ENCODE results near the gene ATP6V1G2.
A peak's percentile ranks its signal among the peaks of the same experiment; 100 is the strongest.

Gene ATP6V1G2

GRCh38 chr6:31574106-31575061 is 28.0 kb upstream of the ATP6V1G2 start:
- no peaks in the 10 kb centered on the region for H3K9me3 ChIP-seq (ENCODE audit: control insufficient read depth in 1 of 2, low read length in 2 of 2)
- H3K4me1 ChIP-seq (ENCODE audit: control insufficient read depth in 1 of 2, insufficient read depth in 2 of 2, low read length in 2 of 2) = no peaks in the 10 kb centered on the region
- H3K27me3 ChIP-seq (ENCODE audit: low read depth, low read length) = no peaks in the 10 kb centered on the region
- no peaks in the 10 kb centered on the region for H3K36me3 ChIP-seq (ENCODE audit: control insufficient read depth in 1 of 2, insufficient read depth in 2 of 2, low read length in 2 of 2)
- no peak overlapping the region for H3K4me3 ChIP-seq (ENCODE audit: low read depth in 1 of 2, low read length in 2 of 2)
- H3K27ac ChIP-seq (ENCODE audit: low read length) = no peak overlapping the region

- H3K4me3 ChIP-seq (ENCODE audit: low read depth in 1 of 2, low read length in 2 of 2) = no peak overlapping the region
- no peaks in the 10 kb centered on the region for H3K36me3 ChIP-seq (ENCODE audit: control insufficient read depth in 1 of 2, insufficient read depth in 2 of 2, low read length in 2 of 2)
- H3K4me1 ChIP-seq (ENCODE audit: control insufficient read depth in 1 of 2, insufficient read depth in 2 of 2, low read length in 2 of 2) = no peaks in the 10 kb centered on the region
- H3K27ac ChIP-seq (ENCODE audit: low read length) = no peak overlapping the region
- H3K27me3 ChIP-seq (ENCODE audit: low read depth, low read length) = no peaks in the 10 kb centered on the region
- no peaks in the 10 kb centered on the region for H3K9me3 ChIP-seq (ENCODE audit: control insufficient read depth in 1 of 2, low read length in 2 of 2)
Measured at GRCh38 chr6:31573239-31574105, 27.1 kb upstream of the ATP6V1G2 start.

- Histone ChIP-seq H3K27me3 (ENCODE audit: low read depth, low read length) (no peaks in the 10 kb centered on the region), H3K4me1 (ENCODE audit: control insufficient read depth in 1 of 2, insufficient read depth in 2 of 2, low read length in 2 of 2) (no peaks in the 10 kb centered on the region), H3K27ac (ENCODE audit: low read length) (no peak within 1 kb of the TSS), H3K9me3 (ENCODE audit: control insufficient read depth in 1 of 2, low read length in 2 of 2) (no peaks in the 10 kb centered on the region), H3K4me3 (ENCODE audit: low read depth in 1 of 2, low read length in 2 of 2) (no peak within 1 kb of the TSS), H3K36me3 (ENCODE audit: control insufficient read depth in 1 of 2, insufficient read depth in 2 of 2, low read length in 2 of 2) (no peaks in the 10 kb centered on the region)
Measured at GRCh38 chr6:31572041-31572911, 25.9 kb upstream of the ATP6V1G2 start, which contains the start of gene LTA. LTA (plus strand) TSS chr6:31572289; CDS start chr6:31572743, 454 bp downstream.

GRCh38 chr6:31569861-31570536 is 23.6 kb upstream of the ATP6V1G2 start:
- H3K4me1 ChIP-seq (ENCODE audit: control insufficient read depth in 1 of 2, insufficient read depth in 2 of 2, low read length in 2 of 2) = no peaks in the 10 kb centered on the region
- no peaks in the 10 kb centered on the region for H3K36me3 ChIP-seq (ENCODE audit: control insufficient read depth in 1 of 2, insufficient read depth in 2 of 2, low read length in 2 of 2)
- H3K9me3 ChIP-seq (ENCODE audit: control insufficient read depth in 1 of 2, low read length in 2 of 2) = no peaks in the 10 kb centered on the region
- H3K4me3 ChIP-seq (ENCODE audit: low read depth in 1 of 2, low read length in 2 of 2) = no peak overlapping the region
- H3K27ac ChIP-seq (ENCODE audit: low read length) = no peak overlapping the region
- H3K27me3 ChIP-seq (ENCODE audit: low read depth, low read length) = no peaks in the 10 kb centered on the region

- no peaks in the 10 kb centered on the region for H3K36me3 ChIP-seq (ENCODE audit: control insufficient read depth in 1 of 2, insufficient read depth in 2 of 2, low read length in 2 of 2)
- no peaks in the 10 kb centered on the region for H3K9me3 ChIP-seq (ENCODE audit: control insufficient read depth in 1 of 2, low read length in 2 of 2)
- H3K27ac ChIP-seq (ENCODE audit: low read length) = no peak overlapping the region
- no peaks in the 10 kb centered on the region for H3K4me1 ChIP-seq (ENCODE audit: control insufficient read depth in 1 of 2, insufficient read depth in 2 of 2, low read length in 2 of 2)
- no peak overlapping the region for H3K4me3 ChIP-seq (ENCODE audit: low read depth in 1 of 2, low read length in 2 of 2)
- H3K27me3 ChIP-seq (ENCODE audit: low read depth, low read length) = no peaks in the 10 kb centered on the region
Measured at GRCh38 chr6:31568537-31568961, 22.1 kb upstream of the ATP6V1G2 start.

GRCh38 chr6:31567531-31568370 is 21.3 kb upstream of the ATP6V1G2 start:
- Histone ChIP-seq H3K36me3 (ENCODE audit: control insufficient read depth in 1 of 2, insufficient read depth in 2 of 2, low read length in 2 of 2) (no peaks in the 10 kb centered on the region), H3K4me1 (ENCODE audit: control insufficient read depth in 1 of 2, insufficient read depth in 2 of 2, low read length in 2 of 2) (no peaks in the 10 kb centered on the region), H3K27ac (ENCODE audit: low read length) (no peak overlapping the region), H3K27me3 (ENCODE audit: low read depth, low read length) (no peaks in the 10 kb centered on the region), H3K9me3 (ENCODE audit: control insufficient read depth in 1 of 2, low read length in 2 of 2) (no peaks in the 10 kb centered on the region), H3K4me3 (ENCODE audit: low read depth in 1 of 2, low read length in 2 of 2) (no peak overlapping the region)

- no peak overlapping the region for H3K27ac ChIP-seq (ENCODE audit: low read length)
- H3K36me3 ChIP-seq (ENCODE audit: control insufficient read depth in 1 of 2, insufficient read depth in 2 of 2, low read length in 2 of 2) = peaks cover 10 to 36% of the 10 kb centered on the region in 2 donors
- no peak overlapping the region for H3K4me3 ChIP-seq (ENCODE audit: low read depth in 1 of 2, low read length in 2 of 2)
- H3K4me1 ChIP-seq (ENCODE audit: control insufficient read depth in 1 of 2, insufficient read depth in 2 of 2, low read length in 2 of 2) = peaks cover 0 to 8% of the 10 kb centered on the region in 2 donors
- H3K9me3 ChIP-seq (ENCODE audit: control insufficient read depth in 1 of 2, low read length in 2 of 2) = no peaks in the 10 kb centered on the region
- no peaks in the 10 kb centered on the region for H3K27me3 ChIP-seq (ENCODE audit: low read depth, low read length)
Measured at GRCh38 chr6:31560697-31561058, 14.3 kb upstream of the ATP6V1G2 start.

- Histone ChIP-seq H3K4me3 (ENCODE audit: low read depth in 1 of 2, low read length in 2 of 2) (no peak overlapping the region), H3K27ac (ENCODE audit: low read length) (peak overlapping the region; percentile 0), H3K36me3 (ENCODE audit: control insufficient read depth in 1 of 2, insufficient read depth in 2 of 2, low read length in 2 of 2) (peaks cover 10 to 36% of the 10 kb centered on the region in 2 donors), H3K9me3 (ENCODE audit: control insufficient read depth in 1 of 2, low read length in 2 of 2) (no peaks in the 10 kb centered on the region), H3K4me1 (ENCODE audit: control insufficient read depth in 1 of 2, insufficient read depth in 2 of 2, low read length in 2 of 2) (peaks cover 0 to 8% of the 10 kb centered on the region in 2 donors), H3K27me3 (ENCODE audit: low read depth, low read length) (no peaks in the 10 kb centered on the region)
Measured at GRCh38 chr6:31559958-31560696, 13.7 kb upstream of the ATP6V1G2 start.

GRCh38 chr6:31559606-31559957 is 13.2 kb upstream of the ATP6V1G2 start:
- Histone ChIP-seq H3K36me3 (ENCODE audit: control insufficient read depth in 1 of 2, insufficient read depth in 2 of 2, low read length in 2 of 2) (peaks cover 10 to 36% of the 10 kb centered on the region in 2 donors), H3K27ac (ENCODE audit: low read length) (peak overlapping the region; percentile 0)

More at GRCh38 chr6:31559606-31559957, 13.2 kb upstream of the ATP6V1G2 start:
- H3K9me3 ChIP-seq (ENCODE audit: control insufficient read depth in 1 of 2, low read length in 2 of 2) = no peaks in the 10 kb centered on the region
- peaks cover 0 to 8% of the 10 kb centered on the region in 2 donors for H3K4me1 ChIP-seq (ENCODE audit: control insufficient read depth in 1 of 2, insufficient read depth in 2 of 2, low read length in 2 of 2)
- H3K4me3 ChIP-seq (ENCODE audit: low read depth in 1 of 2, low read length in 2 of 2) = no peak overlapping the region
- H3K27me3 ChIP-seq (ENCODE audit: low read depth, low read length) = no peaks in the 10 kb centered on the region
